Astrocyte of the spinal cord (primary cell): ENCODE results near the gene CASZ1.

Source experiments
- DNase-seq: peaks from one replicate; pipeline ENCODE4 v3.0.0; 2011; ENCODE audit warnings: low read depth, low spot score
- H3K4me3 ChIP-seq: 2 replicates; pipeline ENCODE4 v1.5.1; 2011; ENCODE audit warnings: low read depth, mild to moderate bottlenecking, low read length, moderate library complexity
- CTCF ChIP-seq: IDR thresholded peaks from 2 replicates; pipeline ENCODE4 v1.5.1; 2012; ENCODE audit warnings: low read depth, mild to moderate bottlenecking, low read length, inconsistent platforms
- in situ Hi-C: cut with HindIII; loops from 2 replicates; pipeline ENCODE4 v1.10.0; 2017; ENCODE audit warnings: low sequenced_read_pairs

CASZ1 gene

GRCh38 chr1:10745383-10745782, 51.1 kb downstream of the CASZ1 start:
- TF ChIP-seq CTCF: no peak
- in situ Hi-C loops: no loop called here
- DNase-seq: no peak

GRCh38 chr1:10744654-10745238, 51.7 kb downstream of the CASZ1 start:
- TF ChIP-seq CTCF: no peak
- in situ Hi-C loops: no loop called here
- no peak overlapping the region for H3K4me3 ChIP-seq
- no peak for DNase-seq

More at GRCh38 chr1:10745383-10745782, 51.1 kb downstream of the CASZ1 start:
- no peak overlapping the region for H3K4me3 ChIP-seq

DNA sequence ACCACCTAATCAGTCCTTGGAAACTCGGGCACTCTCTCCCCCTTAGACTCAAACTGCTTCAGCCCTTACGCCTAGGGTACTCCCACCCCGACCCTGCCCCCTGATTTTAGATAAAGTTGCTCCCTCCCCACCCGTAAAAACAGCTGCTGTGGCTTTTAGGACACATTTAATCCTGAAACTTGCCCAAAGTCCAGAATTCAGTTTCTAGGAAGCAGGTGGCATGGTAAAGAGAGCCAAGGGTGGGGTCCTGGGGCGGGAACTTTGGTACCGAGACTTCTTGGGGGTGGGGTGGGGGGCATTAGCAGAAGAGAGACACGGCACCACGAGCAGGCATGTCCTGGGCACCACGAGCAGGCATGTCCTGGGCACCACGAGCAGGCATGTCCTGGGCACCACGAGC, 52.4 kb downstream of the CASZ1 start:
- no peak overlapping the region for H3K4me3 ChIP-seq
- TF ChIP-seq CTCF: no peak
- in situ Hi-C loops: no loop called here
- no peak for DNase-seq

GRCh38 chr1:10741696-10742095, 54.8 kb downstream of the CASZ1 start:
- DNase-seq: no peak
- no peak for TF ChIP-seq CTCF
- in situ Hi-C loops: no loop called here
- no peak overlapping the region for H3K4me3 ChIP-seq

DNA sequence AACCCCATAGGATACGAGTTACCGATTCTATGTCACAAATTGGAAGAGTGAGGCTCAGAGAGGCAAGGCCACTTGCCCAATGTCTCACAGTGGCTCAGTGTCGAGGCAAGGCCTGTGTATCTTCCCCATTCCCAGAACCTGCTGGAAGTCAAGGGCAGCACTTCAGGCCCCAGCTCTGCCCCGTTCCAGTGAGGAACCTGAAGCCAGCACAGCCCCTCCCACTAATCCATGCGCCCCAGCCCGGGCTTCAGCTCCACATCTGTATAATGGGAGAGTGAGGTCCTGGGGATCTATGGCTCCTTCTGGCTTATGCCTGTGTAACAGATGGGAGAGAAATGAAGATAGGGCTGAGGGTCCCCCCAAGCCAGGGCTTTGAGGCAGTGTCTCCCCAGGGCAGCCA, 56.3 kb downstream of the CASZ1 start:
- in situ Hi-C loops: no loop called here
- no peak for DNase-seq
- TF ChIP-seq CTCF: no peak
- no peak overlapping the region for H3K4me3 ChIP-seq

DNA sequence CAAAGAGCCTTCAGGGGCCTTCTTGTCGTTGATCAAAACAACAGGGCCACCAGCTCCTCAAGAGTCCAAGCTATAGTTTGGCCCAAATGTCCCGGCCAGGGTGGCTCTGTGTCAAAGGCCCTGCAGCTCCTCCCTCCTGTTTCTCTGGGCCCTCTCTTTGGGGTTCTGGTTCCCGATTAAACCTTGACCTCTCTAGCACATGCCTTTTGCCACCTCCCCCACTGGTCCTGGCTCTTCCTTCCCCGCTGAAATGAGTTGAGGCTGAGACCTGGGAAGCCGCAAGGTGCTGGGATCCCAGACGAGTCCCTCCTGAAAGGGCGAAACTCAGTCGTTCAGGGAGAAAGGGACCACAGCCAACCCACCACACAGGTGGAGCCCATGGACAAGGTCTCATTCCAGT, 56.9 kb downstream of the CASZ1 start:
- DNase-seq: no peak
- TF ChIP-seq CTCF: no peak
- in situ Hi-C loops: no loop called here
- H3K4me3 ChIP-seq: no peak overlapping the region
